GM18511 (cell line): ENCODE data around the gene LAMA3.

ENCODE experiments used
- ATAC-seq: cut with Tn5 transposase; IDR thresholded peaks from one replicate; pipeline ENCODE4 v1.9.1; 2021; ENCODE audit warnings: mild to moderate bottlenecking, moderate library complexity; ENCODE audit not compliant: unreplicated experiment

LAMA3 gene

GRCh38 chr18:23689031-23689615 is at the start of gene LAMA3:
TSS of gene LAMA3 (plus strand) at chr18:23689453. CDS start at chr18:23689684, 231 bp downstream.
- peak; percentile 67 for ATAC-seq

GRCh38 chr18:23640052-23640451 is 49.2 kb upstream of the LAMA3 start:
- ATAC-seq: no peak

GRCh38 chr18:23641143-23641720 is 48.0 kb upstream of the LAMA3 start:
- ATAC-seq: no peak

GRCh38 chr18:23641937-23642666 is 47.2 kb upstream of the LAMA3 start:
- ATAC-seq: no peak

GRCh38 chr18:23643815-23644490 is 45.3 kb upstream of the LAMA3 start:
- ATAC-seq: no peak

- no peak for ATAC-seq
These were observed 43.6 kb upstream of the LAMA3 start for GRCh38 chr18:23645568-23646175.

GRCh38 chr18:23646282-23646681 is 43.0 kb upstream of the LAMA3 start:
- no peak for ATAC-seq

- ATAC-seq: no peak
These were observed 40.8 kb upstream of the LAMA3 start for GRCh38 chr18:23648456-23648855.

- ATAC-seq: no peak
These were observed 40.2 kb upstream of the LAMA3 start for GRCh38 chr18:23648940-23649607.

- ATAC-seq: no peak
These were observed 38.0 kb upstream of the LAMA3 start for GRCh38 chr18:23650968-23651927.

- ATAC-seq: no peak
These were observed 37.0 kb upstream of the LAMA3 start for GRCh38 chr18:23652232-23652631.

- ATAC-seq: no peak
These were observed 31.0 kb upstream of the LAMA3 start for GRCh38 chr18:23658285-23658684.

- ATAC-seq: peak; percentile 36
These were observed 27.4 kb upstream of the LAMA3 start for GRCh38 chr18:23661735-23662308.

- ATAC-seq: peak; percentile 61
These were observed 26.7 kb upstream of the LAMA3 start, which contains the start of gene ANKRD29 for GRCh38 chr18:23662309-23663263. TSS of gene ANKRD29 (minus strand) at chr18:23662911. CDS start at chr18:23662730, 181 bp downstream.

GRCh38 chr18:23664674-23665073 is 24.6 kb upstream of the LAMA3 start:
- ATAC-seq: no peak

- no peak for ATAC-seq
These were observed 22.1 kb upstream of the LAMA3 start for GRCh38 chr18:23667114-23667513.

GRCh38 chr18:23668731-23669130 is 20.5 kb upstream of the LAMA3 start:
- no peak for ATAC-seq

- ATAC-seq: no peak
These were observed 20.0 kb upstream of the LAMA3 start for GRCh38 chr18:23669202-23669766.
